ENCODE measurements around the gene ANKIB1.
"Not testable (repeated sequence)": the region's sequence is repeated elsewhere in the genome, so short reads cannot be mapped to it uniquely, and the experiment has no call there.

The ANKIB1 gene

DNA sequence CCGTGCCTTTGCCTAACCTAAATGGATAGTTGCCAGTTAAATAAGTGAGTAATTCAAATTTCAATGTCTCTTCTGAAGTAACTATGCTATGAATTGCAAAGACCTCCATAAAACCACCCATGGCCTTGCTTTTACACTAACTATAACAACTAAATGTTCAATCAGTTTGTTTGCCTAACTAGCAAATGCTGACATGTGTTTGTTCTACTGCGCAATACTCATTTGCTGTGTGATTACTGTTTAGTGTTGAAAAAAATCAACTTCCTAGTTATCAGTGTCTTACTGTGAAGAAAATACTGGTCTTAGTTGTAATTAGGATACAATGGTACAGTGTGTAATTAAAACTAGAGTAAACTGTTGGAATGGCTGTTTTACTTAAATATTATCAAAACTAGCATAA, 154.2 kb downstream of the ANKIB1 start:
- DNase-seq (ENCODE audit: extremely low read depth, low read depth) = no peak
- TF ChIP-seq, protein P1, sequence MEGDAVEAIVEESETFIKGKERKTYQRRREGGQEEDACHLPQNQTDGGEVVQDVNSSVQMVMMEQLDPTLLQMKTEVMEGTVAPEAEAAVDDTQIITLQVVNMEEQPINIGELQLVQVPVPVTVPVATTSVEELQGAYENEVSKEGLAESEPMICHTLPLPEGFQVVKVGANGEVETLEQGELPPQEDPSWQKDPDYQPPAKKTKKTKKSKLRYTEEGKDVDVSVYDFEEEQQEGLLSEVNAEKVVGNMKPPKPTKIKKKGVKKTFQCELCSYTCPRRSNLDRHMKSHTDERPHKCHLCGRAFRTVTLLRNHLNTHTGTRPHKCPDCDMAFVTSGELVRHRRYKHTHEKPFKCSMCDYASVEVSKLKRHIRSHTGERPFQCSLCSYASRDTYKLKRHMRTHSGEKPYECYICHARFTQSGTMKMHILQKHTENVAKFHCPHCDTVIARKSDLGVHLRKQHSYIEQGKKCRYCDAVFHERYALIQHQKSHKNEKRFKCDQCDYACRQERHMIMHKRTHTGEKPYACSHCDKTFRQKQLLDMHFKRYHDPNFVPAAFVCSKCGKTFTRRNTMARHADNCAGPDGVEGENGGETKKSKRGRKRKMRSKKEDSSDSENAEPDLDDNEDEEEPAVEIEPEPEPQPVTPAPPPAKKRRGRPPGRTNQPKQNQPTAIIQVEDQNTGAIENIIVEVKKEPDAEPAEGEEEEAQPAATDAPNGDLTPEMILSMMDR (IDR thresholded peaks at IDR 0.05; ENCODE audit: low read depth, low read length) = no peak

DNA sequence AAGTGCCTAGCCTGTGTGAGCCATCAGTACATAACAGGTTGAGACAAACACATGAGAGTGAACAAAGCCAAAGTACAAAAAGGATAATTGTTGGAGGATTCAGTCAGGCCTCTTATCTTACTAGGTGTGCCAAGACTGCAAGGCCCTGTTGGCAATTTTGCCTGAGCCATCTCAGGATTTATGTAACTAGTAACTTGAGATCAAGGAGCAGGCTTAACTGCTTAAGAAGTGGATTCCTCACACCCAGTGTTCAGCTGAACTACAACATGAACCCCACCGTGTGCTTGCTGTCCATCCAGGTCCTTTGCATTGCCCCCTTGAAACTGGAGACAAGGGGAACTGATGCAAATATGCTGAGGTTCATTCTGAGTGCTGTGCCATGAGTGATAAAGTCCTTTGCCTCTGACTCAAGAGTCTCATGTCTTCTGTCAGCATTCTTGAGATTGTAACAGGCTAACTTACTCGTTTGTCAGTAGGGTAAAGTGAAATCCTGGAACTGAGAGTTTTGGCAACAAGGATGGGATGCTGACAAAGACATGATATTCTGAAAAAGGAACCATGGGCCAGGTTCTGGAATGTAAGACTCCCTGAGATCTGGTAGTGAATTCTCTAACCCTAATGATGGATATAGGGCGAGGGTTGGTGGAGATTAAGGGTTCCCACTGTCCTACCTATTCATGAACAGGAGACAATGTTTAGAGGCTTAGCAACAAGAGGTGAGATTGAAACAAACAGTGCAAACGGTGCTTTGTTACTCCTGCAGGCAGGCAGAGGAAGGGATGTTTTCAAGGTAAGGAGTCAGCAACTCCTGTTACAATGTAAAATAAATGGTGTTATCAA, 157.4 kb downstream of the ANKIB1 start:
- TF ChIP-seq, protein P1 (IDR thresholded peaks at IDR 0.05; ENCODE audit: low read depth, low read length) = no peak
- no peak for DNase-seq (ENCODE audit: extremely low read depth, low read depth)

DNA sequence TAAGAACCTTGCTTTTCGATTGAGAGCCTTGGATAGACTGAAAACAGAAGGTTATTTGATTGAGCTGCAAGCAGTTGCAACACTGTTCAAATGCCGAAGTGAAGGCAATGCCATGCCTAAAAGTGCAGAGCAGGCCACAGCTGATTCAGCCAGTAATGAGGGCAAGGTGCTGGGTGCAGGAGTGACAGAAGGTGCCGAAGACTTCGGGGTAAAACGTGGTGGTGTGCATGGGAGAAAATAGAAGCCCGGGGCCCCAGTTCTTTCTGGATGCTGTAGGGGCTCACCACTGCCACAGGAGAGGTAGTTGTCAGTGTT, 157.9 kb downstream of the ANKIB1 start:
- no peak for DNase-seq (ENCODE audit: extremely low read depth, low read depth)
- TF ChIP-seq, protein P1 (IDR thresholded peaks at IDR 0.05; ENCODE audit: low read depth, low read length) = no peak

DNA sequence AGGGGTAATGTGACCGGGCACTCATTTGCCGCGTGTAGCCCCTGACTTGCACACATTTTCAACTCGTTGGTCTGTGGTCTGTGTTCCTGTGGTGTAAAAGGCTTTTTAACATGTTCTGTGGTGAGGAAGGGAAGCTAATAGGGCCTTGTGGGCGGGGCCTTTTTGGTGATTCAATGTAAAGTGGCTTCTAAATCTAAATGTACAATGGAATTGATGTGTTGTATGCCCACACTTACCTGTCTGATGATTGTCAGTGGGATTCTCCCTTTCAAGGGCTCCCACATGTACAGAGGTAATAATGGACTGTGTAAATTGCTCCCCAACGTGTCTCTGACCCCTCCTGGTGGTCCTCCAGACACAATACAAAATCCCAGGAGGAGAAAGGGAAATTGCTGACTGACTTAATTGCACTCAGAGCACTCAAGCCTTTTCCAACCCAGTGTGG, 158.4 kb downstream of the ANKIB1 start:
- DNase-seq (ENCODE audit: extremely low read depth, low read depth) = no peak
- TF ChIP-seq, protein P1 (IDR thresholded peaks at IDR 0.05; ENCODE audit: low read depth, low read length) = no peak

DNA sequence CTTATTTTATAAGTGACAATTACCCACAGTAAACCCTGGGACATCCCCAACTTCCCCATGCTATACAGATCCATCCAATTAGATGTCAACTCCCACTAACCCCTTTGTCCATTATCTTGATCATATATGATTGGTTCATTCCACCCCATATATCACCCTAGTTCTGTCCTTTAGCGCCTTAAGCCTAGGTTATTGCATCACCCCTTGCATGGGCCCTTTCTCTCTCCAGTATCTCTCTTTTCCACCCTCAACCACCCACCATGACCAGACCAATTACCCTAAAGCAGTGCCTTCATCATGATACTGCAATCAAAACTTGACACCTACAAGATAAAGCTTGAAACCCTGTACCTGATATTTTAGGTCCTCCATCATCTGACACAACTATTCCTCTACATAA, 163.6 kb downstream of the ANKIB1 start:
- TF ChIP-seq, protein P1 (IDR thresholded peaks at IDR 0.05; ENCODE audit: low read depth, low read length) = no peak
- DNase-seq (ENCODE audit: extremely low read depth, low read depth) = no peak

DNA sequence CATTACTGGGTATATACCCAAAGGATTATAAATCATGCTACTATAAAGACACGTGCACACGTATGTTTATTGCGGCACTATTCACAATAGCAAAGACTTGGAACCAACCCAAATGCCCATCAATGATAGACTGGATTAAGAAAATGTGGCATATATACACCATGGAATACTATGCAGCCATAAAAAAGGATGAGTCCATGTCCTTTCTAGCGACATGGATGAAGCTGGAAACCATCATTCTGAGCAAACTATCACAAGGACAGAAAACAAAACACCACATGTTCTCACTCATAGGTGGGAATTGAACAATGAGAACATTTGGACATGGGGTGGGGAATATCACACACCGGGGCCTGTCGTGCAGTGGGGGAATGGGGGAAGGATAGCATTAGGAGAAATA, 164.4 kb downstream of the ANKIB1 start:
- not testable (repeated sequence) for DNase-seq (ENCODE audit: extremely low read depth, low read depth)

DNA sequence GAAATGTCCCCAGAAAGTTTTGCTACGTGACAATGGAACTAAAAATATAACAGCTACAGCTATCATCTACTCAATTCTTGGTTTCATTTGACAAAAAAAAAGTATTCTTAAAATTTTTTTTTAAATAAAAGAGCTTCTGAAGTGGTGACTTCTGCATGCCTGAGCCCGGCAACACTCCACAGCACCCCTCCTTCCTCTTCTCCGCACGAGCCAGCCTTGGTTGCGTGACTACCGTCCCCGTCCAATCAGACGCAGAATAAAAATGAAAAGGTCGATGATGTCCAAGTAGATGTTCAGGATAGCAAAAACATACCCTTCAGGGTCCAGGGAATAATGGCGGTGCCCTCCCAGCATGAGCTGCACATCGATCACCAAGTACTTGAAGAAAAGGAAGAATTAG, 167.0 kb downstream of the ANKIB1 start:
- TF ChIP-seq, protein P1 (IDR thresholded peaks at IDR 0.05; ENCODE audit: low read depth, low read length) = no peak
- no peak for DNase-seq (ENCODE audit: extremely low read depth, low read depth)

DNA sequence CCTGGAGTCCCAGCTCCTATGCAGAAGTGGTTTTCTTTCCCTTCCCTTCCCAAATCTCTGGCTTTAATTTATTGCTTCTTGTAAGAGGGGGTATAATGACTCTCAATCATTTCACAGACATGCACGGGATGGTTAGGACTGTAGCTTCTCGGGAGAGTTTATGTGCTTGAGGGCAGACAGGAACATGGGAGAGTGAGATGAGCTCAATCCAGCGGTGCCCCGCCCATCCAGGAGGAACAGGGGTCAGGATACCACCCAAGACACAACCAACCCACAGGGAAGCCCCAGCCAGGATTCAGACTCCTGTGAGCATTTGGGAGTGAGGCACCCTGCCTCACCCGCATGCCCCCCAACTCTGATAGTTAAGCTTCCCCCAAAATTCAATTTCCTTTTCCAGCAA, 167.8 kb downstream of the ANKIB1 start:
- no peak for DNase-seq (ENCODE audit: extremely low read depth, low read depth)
- TF ChIP-seq, protein P1 (IDR thresholded peaks at IDR 0.05; ENCODE audit: low read depth, low read length) = no peak

All from AG09319 (cell line).